Measurements from ENCODE around the gene TMEM232. TPM values are rescaled to one million over a fixed set of nuclear protein-coding genes. Genes with fewer than 3 reads are reported as not detected.

TMEM232 gene
- total RNA-seq, 2 donors from 2014 or later, result 1.7 to 2.1 TPM

DNA sequence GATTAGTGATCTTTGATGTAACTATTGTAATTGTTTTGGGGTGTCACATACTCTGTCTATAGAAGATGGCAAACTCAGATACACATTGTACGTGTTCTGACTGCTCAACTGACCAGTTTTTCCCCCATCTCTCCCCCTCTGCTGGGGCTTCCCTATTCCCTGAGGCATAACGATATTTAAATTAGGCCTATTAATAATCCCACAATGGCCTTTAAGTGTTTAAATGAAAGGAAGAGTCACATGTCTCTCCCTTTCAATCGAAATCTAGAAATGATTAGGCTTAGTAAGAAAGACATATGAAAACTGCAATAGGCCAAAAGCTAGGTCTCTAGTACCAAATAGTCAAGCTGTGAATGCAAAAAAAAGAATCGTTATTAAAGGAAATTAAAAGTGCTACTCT lies 265.6 kb downstream of the TMEM232 start:
- DNase-seq (no peak), ATAC-seq (no peak)
- intact Hi-C loops (cut with DNase I), result no loop called here

DNA sequence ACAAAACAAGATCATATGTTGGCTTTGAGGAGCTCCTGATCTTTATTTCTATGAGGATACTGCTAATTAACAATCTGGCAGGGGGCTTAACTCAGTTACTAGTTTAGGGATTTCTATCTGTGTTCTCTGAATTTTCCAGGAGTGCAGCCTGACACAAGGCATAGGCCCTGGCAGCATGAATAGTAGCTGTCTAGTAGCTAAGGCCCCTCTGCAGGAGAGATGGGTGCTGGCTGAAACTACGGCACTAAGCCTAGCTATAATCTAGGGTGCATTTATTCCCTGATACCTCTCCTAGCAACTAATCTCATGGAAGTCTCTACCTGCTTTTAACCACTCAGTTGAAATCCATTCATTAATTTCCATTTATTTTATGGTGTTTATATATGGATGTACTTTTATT lies 268.2 kb downstream of the TMEM232 start:
- no peak for ATAC-seq
- DNase-seq, result no peak
- intact Hi-C loops (cut with DNase I), result no loop called here

DNA sequence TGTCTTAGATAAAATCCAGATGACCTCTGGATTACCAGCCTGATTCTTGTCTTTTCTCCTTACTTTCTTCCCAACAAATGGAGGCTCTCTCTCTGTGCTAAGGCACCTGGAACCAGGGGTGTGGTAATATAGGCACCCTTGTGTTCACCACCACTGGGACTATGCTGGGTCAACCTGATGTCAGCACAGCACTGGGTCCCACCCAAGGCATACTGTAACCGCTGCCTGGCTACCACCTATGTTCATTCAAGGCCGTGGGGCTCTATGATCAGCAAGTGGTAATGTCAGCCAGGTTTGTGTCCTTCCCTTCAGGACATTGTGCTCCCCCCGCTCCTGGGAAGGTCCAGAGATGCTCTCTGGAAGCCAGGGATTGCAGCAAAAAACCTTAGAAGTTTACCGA lies 283.6 kb downstream of the TMEM232 start:
- ATAC-seq (no peak), DNase-seq (no peak)
- intact Hi-C loops (cut with DNase I), result no loop called here

DNA sequence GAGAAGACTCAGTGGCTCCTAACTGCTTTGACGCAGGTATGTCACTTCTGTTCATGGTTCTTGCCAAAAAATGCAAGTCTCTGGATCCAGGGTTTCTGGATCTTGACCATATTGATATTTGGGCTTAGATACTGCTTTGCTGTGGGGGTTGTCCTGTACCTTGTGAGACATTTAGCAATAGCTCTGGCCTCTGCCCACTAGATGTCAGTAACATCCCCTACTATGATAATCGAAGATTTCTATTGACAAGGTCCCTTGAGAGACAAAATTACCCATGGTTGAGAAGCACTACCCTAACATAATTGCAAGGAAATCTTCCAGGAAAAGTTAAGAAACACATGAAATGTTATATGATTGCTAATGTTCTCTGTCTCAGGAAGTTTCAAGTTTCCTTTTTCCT lies 285.4 kb downstream of the TMEM232 start:
- intact Hi-C loops (cut with DNase I), result no loop called here
- ATAC-seq (no peak), DNase-seq (no peak)

DNA sequence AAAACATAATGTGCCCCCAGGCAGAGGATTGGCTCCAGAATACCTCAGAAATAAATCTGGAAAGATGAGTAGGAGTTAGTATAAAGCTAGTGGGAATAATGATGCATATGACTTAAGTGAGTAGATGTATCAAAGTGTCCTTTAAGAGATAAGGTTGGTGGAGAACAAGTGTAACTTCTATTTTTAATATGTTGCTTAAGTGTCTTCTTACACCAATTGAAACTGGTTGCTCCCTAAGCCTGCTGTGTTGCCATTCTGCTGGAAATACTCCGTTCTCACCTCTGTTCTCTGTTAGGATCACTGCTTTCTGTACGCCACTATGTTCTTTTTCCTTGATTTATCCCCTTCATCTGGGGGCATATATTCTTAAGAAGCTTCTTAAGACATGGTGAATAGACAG lies 286.4 kb downstream of the TMEM232 start:
- ATAC-seq, result peak in 1 of 2 donors; percentile 47
- no peak for DNase-seq
- intact Hi-C loops (cut with DNase I), result no loop called here

DNA sequence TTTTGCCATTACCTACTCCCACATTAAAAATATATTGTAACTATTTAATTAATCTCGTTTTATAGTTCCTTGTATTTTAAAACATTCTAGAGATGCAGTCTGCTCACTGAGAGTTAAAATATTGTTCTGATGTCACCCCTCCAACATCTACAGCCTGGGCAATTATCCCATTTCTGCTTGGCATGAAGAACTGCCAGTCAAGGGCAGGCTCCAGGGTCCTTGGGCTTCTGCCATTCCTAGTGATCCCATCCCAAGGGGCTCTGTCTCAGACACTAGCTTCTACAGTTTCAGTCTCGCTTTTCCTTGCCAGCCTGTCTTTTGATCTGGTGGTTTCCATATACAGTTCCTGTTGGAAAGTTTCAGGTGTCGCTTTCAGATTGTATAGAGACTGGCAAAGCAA lies 287.2 kb downstream of the TMEM232 start:
- intact Hi-C loops (cut with DNase I), result no loop called here
- DNase-seq (no peak), ATAC-seq (peak in 1 of 2 donors; percentile 41)

DNA sequence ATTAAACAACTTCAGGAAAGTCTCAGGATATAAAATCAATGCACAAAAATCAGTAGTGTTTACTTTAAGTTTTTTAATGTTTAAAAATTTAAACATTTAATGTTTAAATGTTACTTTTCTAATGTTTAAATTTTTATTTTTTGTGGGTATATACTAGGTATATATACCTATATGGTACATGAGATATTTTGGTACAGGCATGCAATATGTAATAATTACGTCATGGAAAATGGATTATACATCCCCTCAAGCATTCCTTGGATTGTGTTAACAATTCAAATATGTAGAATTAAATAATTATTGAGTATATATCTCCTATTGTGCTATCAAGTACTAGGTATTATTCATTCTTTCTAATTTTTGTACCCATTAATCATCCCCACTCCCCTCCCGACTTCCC lies 291.3 kb downstream of the TMEM232 start:
- DNase-seq, result no peak
- ATAC-seq, result no peak
- intact Hi-C loops (cut with DNase I), result no loop called here

DNA sequence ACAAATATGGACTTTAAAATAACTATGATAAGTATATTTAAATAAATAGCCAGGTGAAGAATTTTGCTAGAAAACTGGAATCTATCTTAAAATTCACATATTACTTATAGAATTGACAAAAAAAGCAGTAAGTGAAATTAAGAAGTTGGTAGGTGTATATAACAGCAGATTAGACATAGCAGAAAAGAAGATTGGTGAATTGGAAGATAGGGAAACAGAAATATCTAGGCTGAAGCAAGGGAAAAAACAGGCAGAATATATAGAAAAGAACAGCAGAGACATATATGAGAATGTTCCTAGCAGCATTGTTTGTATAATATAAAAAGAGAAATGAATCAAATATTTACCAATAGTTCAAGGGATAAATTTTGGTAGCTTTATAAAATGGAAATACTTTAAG lies 294.9 kb downstream of the TMEM232 start:
- ATAC-seq (no peak), DNase-seq (no peak)
- intact Hi-C loops (cut with DNase I), result no loop called here

DNA sequence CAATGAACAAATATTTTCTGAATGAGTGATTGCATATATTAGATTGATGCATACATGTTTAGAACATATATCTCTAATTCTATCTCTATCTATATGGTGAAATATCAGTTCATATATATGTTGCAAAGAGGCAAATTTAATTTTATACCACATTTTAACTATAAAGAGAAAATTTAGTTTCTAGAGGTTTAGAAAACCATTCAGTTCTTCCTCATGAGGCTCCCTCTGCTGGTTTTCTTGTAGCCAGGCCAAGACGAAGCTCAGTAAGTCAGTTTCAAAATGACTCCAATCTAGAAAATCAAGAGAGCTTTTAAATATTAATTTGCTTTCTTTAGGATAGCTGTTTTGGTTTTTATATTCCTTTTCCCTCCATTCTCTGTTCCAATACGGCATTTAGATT lies 312.1 kb downstream of the TMEM232 start:
- intact Hi-C loops (cut with DNase I), result no loop called here
- DNase-seq (no peak), ATAC-seq (no peak)

DNA sequence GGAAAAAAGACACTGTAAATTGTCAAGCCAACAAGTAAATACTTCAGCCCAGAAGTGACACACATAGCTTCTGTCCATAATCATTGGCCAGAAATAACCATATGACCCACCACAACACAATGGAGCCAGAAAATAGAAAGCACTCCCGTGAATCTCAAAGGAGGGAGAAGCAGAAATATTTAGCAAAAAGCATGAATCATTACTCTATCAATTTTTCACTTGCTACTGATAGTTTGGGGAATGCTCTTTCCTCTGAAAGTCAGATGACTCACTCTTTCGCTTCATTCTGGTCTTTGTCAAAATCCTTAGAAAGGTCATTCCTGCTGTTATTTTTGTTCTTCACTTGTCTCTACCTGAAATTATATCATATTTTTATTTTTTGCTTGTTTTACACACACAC lies 312.6 kb downstream of the TMEM232 start:
- DNase-seq (no peak), ATAC-seq (no peak)

DNA sequence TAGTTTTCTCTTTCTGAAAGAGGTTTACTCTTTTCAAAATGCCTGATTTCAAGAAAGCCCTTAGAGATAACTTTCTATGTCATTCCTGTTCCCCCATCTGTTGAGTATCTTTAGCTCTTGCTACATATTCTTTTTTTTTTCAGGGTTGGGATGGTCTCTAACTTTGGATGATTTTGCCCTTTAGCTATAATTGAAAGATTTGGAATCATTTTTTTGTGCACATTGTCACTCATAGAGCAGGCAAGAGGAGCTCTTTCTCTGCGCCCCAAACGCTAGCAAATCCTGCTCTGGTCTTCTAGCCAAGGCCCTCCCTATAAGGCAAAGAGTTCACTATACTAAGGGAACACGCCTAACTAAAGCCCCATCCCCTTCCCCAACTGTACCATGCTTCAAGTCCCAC lies 316.9 kb downstream of the TMEM232 start:
- intact Hi-C loops (cut with DNase I), result no loop called here
- DNase-seq, result no peak
- no peak for ATAC-seq

More for the DNA sequence above, 312.6 kb downstream of the TMEM232 start:
- intact Hi-C loops (cut with DNase I), result no loop called here

DNA sequence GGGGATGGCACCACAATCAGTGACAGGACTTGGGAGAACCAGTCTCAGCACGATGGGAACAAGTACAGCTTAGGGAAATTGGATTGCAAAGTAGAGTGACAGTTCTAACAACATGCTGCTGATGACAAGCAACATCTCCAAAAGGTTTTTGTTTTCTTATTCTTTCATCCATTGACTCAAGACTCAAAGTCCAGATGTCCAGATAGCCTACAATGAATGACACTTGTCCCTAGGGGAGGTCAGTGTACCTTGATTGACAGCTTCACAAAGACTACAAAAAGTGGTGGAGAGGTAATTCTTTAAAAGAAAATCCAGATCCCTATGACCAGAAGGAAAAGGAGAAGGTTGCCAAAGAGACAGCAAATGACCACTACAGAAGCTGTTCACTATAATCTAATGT lies 323.9 kb downstream of the TMEM232 start:
- DNase-seq (no peak), ATAC-seq (no peak)
- intact Hi-C loops (cut with DNase I), result no loop called here

DNA sequence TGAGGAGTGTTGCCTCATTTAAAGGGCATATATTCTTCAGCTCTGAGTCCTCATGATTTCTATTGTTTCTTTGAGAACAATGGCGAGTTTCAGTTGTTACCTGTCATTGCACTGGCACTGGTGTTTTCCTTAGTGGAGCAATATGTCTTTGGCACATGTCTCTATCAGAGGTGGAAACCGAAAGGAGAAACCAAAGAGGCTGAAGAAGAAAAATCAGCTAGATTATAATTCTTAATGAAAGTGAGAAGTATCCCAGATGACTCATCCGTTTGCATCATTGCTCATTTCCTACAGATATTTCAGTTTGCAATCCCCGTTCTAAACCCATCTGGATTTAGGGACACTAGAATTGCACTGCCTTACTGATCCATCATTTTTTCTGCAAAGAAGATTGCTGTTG lies 324.6 kb downstream of the TMEM232 start:
- intact Hi-C loops (cut with DNase I), result no loop called here
- no peak for ATAC-seq
- no peak for DNase-seq

DNA sequence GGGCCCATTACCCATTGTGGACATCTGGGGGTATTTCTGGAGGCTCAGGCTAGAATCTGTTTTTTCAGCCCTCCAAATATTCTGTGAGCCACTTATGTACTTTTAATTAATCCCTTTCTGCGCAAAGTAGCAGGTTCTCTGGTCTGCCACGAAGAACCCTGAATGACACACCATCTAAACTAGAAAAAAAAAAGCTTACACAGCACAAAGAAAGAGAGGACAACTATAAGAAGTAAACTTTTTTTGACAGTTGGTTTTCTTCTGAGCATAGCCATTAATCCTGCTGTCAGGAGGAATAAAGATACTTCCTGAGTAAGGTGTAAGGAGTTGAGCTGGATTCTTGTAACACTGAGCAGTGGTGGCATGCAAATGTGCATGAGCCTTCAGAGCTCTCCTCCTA lies 327.5 kb downstream of the TMEM232 start:
- no peak for DNase-seq
- intact Hi-C loops (cut with DNase I), result no loop called here
- no peak for ATAC-seq

DNA sequence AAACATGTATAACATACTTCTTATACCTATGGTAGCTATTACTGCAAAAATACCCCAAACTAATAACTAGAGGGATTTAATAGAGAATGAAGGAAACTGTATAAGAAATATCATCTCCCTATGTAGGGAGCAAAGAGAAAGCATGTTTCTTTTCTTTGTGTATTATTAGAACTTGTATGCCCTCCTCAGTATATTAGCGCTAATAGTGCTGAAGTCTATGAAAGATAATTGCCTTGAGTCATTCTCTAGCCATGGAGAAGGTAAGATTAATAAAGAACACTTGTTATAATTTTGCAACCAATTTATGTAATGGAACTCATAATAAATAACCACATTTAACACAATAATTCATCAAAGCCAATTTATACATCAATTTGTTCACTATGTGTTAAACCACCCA lies 329.2 kb downstream of the TMEM232 start:
- intact Hi-C loops (cut with DNase I), result no loop called here
- ATAC-seq, result no peak

DNA sequence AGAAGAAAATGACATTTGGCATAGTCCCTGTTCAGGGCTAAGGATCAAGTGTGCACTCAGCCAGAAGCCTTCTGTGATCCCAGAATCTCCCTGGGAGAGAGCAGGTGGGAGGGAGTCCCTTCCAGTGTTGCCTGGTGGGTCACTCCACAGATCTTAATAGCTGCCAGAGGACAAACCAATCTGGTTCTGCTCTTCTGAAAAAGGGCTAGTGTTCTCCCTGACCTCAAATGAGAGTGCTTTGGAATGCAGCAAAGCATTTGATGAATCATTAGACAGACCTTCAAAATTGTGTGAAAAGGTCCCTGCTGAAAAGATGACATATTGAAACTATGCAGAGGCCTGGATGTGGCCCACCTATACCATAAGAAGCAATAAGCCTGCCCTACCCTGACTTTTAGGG lies 339.7 kb downstream of the TMEM232 start:
- no peak for ATAC-seq
- intact Hi-C loops (cut with DNase I), result no loop called here
- DNase-seq, result no peak

More for the DNA sequence above, 329.2 kb downstream of the TMEM232 start:
- no peak for DNase-seq

DNA sequence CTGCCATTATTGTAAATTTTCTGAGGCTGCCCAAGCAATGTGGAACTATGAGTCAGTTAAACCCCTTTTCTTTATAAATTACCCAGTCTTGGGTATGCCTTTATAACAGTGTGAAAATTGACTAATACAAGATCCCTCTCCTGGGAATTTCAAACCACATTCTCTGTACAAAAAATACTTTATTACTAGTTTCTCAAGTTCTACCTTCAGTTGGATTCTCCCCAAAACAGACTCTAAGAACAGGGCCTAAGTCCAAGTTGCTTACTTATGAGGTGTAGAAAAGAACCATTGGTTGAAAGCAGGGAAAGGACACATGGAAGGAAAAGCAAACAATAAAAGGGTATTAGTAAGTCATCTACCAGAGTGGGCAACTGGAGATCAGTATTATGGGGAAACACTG lies 343.2 kb downstream of the TMEM232 start:
- DNase-seq (no peak), ATAC-seq (no peak)
- intact Hi-C loops (cut with DNase I), result no loop called here

DNA sequence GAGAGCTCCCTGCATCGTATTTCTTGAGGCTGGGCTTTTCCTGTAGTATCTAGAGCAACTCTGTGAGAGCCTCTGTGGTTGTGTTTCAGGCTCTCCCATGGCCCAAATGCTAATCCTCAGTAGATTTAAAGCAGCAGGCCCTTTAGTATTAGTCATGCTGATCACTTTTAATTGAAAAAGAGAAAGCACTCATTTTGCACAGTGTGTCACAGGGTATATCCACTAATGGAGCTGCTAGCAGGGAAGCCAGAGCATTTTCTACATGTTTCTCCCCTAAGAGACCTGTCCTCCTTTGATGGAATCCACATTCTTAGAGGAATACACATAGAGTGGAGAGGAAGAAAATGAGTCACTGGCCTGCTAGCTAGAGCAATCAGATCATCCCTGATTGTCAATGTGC lies 348.5 kb downstream of the TMEM232 start:
- intact Hi-C loops (cut with DNase I), result no loop called here
- ATAC-seq (peak in 1 of 2 donors; percentile 14), DNase-seq (no peak)

DNA sequence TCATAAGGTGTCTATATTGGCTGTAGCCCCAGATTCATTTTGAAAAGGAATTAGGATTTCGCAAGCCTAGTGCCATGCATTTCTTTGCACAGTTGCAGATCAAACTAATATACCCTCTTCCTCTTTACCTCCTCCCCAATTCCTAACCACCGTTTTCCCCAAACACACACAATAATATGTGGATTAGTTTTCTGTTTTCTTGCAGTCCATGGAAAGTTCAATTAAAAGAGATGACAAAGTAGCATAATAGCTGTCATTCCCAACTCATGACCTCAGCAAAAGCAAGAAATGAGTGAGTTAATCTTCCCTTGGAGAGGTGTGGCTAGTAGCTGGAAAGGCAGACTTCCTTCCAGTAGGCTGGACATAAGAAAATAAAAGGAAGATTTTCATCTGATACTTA lies 349.1 kb downstream of the TMEM232 start:
- intact Hi-C loops (cut with DNase I), result no loop called here
- ATAC-seq (no peak), DNase-seq (no peak)

DNA sequence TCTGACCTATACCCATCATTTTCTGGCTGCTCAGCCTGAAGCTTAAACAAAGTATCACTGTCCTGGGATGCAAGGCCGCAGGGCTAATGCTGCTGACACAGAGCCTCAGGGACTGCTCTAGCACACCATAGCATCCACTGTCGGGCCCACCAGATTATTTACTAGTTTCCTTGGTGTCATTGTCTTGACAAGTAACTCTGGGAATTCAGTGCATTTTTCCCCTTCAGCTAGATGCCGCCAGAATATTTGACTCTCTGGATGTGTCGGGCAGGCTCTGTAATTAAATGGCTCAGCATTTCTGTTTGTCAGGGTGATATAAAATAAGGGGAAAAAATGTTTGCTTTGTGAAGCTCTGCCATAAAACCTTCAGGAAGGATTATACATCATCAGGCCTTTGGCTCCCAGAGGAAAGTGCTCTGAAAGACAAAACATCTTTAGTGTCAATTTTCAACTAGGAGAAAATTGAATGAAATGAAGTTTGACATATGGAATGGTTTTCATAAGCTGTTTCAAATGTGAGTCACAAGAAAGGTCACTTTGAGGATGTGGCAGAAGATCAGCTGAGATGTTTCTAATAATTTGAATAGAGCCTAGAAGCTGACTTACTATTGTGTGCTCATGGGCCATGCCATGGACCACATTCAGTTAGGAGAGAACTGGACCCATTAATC lies 350.1 kb downstream of the TMEM232 start:
- ATAC-seq (no peak), DNase-seq (no peak)
- intact Hi-C loops (cut with DNase I), result no loop called here

DNA sequence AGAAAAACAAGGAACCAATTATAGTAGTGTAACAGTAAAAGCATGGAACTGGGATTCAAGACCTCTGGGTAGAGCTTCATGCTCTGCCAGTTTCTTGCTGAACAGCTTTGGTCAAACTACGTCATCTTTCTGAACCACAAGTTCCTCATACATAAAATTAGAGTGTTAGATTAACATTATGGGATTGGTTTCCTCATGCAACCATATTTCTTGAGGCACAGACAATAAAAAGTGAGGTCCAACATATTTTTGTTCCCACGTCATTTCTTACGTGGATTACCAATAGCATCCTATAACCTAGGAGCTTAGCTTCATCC lies 354.8 kb downstream of the TMEM232 start:
- intact Hi-C loops (cut with DNase I), result no loop called here
- ATAC-seq, result no peak

More for the DNA sequence above, 354.8 kb downstream of the TMEM232 start:
- DNase-seq, result no peak

Data from left cardiac atrium (tissue), 4 donors.